HG03469 (cell line): Measurements from ENCODE around the gene EPN1.

Experiments
- ATAC-seq: cut with Tn5 transposase; IDR thresholded peaks from one replicate; pipeline ENCODE4 v1.9.1; 2021; ENCODE audit warnings: mild to moderate bottlenecking, moderate library complexity, moderate number of reproducible peaks; ENCODE audit not compliant: unreplicated experiment

Gene EPN1

GRCh38 chr19:55660404-55660803 lies 14.6 kb upstream of the EPN1 start:
- no peak for ATAC-seq

DNA sequence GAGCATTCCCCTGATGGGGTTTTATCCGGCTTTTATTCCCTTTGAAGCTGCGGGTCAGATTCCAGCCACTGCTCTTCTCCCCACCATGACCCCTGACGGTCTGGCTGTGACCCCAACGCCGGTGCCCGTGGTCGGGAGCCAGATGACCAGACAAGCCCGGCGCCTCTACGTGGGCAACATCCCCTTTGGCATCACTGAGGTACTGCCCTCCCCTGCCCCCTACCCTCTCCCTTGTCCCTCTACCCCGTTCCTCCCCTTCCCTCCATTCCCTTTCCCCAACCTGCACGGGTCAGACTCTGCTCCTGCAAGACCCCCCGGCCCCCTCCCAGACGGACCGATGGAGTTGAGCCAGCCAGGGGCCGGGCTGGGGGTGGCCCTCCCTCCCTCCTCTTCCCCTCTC lies 14.0 kb upstream of the EPN1 start:
- ATAC-seq: no peak

- no peak for ATAC-seq
Observed at GRCh38 chr19:55661826-55662225, 13.2 kb upstream of the EPN1 start.

DNA sequence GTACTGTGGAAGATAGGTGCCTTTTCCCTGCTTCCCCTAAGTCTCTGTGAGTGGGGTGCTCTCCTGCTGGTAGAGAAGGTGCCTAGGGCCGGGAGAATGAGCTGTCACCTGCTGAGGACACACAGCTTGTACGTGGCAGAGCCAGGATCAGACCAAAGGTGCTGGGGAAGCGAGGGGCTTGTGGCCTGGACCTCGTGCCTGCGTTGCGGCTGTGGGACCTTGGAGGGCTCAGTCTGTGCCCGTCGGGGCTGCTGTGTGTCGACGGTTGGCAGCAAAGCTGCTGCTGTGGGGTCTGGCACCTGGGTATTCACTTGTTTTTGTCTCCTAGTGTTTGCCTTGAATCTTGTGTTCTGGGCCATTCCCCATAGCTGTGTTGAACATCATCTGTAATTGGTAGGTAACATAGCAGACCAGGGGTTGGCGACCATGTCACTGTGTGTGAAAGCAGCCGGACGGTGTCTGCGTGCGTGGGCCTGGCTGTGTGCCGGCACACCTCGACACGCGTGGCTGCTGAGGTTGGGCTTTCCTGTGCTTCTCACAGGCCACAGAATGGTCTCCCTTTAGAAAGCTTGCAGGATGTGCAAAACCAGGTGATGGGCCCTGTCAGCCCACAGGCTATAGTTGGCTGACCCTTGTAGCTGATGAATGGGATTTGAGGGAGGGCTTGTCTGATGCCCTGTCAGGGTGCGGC lies 11.0 kb upstream of the EPN1 start:
- no peak for ATAC-seq

- ATAC-seq: no peak
Observed at GRCh38 chr19:55666343-55667005, 8.6 kb upstream of the EPN1 start.

DNA sequence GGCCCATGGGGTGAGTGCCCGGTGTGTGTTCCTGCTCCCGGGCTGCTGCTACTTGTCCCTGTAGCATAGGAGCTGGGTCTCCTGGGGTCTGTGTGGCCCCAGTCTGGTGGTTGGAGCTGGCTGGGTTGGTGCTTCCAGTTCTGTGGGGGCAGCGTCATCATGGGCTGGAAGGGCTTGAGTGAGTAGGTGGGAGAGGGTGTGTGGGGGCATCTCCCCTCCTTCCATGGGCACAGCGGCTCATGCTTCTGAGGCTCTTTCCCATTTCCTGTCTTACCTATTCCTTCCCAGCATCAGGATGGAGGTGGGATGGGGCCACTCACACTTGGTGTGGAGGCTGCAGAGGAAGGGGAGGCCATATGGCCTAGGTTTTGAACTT lies 8.0 kb upstream of the EPN1 start:
- ATAC-seq: no peak

DNA sequence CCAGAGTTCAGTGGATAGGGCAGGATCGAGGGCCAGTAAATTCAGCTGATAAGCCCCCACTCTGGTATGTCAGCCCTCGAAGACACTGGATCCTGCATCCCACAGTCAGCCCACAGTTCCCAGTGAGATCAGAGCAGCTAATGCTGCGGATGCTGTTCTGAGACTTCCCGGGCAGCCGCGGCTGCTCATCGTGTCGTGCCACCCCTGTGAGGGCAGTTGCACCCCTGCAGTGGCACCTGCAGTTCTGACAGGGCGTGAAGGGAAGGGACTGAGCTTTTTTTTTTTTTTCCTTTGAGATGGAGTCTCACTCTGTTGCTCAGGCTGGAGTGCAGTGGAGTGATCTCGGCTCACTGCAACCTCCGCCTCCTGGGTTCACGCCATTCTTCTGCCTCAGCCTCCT lies 7.5 kb upstream of the EPN1 start:
- no peak for ATAC-seq

GRCh38 chr19:55667958-55668357 lies 7.1 kb upstream of the EPN1 start:
- no peak for ATAC-seq

- ATAC-seq: no peak
Observed at GRCh38 chr19:55668603-55669348, 6.2 kb upstream of the EPN1 start.

DNA sequence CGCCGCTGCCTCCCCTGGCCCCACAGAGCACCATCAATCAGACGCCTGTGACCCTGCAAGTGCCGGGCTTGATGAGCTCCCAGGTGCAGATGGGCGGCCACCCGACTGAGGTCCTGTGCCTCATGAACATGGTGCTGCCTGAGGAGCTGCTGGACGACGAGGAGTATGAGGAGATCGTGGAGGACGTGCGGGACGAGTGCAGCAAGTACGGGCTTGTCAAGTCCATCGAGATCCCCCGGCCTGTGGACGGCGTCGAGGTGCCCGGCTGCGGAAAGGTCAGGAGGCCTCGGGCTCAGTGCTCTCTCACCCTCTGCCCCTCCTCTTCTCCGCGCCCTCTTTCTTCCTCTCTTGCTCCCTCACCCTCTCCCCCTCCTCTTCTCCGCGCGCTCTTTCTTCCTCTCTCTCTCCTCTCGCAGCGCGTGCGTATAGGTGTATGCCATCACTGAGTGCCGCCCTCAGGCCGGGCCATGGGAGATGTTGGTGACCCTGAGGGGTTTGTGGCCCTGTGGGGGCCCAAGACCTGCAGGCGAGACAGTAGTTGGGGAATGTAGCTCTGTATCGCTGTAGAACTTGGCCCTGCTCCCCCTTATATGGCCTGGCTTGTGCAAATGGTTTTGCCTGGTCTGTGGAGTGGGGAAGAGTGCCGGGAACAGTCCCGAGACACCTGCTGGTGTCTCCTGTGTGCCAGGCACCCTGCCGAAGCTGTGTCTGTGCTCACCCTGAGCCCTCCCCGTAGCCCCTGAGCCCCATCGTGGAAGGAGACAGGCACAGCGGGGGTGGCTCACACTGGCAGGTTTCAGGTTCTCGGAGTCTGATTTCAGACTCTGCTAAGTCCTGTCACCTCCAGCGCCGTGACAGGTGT lies 5.4 kb upstream of the EPN1 start:
- no peak for ATAC-seq

GRCh38 chr19:55670280-55671053 lies 4.6 kb upstream of the EPN1 start:
- no peak for ATAC-seq

GRCh38 chr19:55671054-55671378 lies 4.0 kb upstream of the EPN1 start:
- no peak for ATAC-seq

DNA sequence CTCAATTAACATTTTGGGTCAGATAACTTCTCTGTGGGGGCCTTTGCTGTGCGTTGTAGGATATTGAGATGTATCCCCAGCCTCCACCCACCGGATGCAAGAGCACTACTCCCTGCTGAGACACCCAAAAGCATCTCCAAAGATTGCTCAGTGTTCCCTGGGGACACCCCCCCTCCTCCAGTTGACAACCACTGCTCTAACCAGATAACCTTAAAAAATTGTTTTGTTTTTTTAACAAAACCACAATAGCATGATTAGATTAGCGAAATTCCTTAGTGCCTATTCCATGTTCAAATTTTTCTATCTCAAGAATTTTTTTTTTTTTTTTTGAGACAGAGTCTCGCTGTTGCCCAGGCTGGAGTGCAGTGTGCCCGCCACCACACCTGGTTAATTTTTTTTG lies 2.6 kb upstream of the EPN1 start:
- no peak for ATAC-seq

DNA sequence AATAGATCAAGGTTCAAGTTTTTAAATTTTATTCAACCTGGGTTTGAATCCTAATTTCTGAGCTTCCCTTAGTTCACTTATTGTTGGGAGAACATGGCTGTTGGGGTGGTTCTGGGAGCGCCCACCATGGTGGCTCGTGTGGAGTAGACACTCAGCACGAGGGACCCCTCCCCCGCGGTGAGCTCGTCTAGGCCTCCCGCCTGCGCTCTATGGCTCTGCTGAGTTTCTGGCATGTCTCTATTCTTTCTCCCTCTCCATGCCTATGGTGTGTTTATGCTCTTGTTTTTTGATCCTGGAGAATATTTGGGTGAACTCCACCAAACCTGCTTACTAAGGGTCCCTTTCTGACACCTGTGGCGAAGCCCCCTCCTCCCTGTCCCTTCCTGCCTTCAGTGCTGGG lies 1.6 kb upstream of the EPN1 start:
- ATAC-seq: no peak

DNA sequence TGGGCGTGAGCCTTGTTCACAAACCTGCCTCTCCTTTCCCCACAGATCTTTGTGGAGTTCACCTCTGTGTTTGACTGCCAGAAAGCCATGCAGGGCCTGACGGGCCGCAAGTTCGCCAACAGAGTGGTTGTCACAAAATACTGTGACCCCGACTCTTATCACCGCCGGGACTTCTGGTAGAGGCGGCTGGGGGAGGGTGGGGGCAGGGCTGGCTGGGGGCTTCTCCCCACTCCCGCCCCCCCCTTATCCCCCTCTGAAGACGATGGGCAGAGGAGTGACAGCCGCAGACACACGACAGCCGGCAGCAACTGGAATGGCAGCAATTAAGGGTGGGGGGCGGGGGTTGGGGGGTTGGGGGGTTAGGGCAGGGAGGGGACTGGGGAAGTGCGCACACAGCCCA lies 1.1 kb upstream of the EPN1 start:
- no peak for ATAC-seq

GRCh38 chr19:55674459-55674840 lies 576 bp upstream of the EPN1 start:
- ATAC-seq: no peak

DNA sequence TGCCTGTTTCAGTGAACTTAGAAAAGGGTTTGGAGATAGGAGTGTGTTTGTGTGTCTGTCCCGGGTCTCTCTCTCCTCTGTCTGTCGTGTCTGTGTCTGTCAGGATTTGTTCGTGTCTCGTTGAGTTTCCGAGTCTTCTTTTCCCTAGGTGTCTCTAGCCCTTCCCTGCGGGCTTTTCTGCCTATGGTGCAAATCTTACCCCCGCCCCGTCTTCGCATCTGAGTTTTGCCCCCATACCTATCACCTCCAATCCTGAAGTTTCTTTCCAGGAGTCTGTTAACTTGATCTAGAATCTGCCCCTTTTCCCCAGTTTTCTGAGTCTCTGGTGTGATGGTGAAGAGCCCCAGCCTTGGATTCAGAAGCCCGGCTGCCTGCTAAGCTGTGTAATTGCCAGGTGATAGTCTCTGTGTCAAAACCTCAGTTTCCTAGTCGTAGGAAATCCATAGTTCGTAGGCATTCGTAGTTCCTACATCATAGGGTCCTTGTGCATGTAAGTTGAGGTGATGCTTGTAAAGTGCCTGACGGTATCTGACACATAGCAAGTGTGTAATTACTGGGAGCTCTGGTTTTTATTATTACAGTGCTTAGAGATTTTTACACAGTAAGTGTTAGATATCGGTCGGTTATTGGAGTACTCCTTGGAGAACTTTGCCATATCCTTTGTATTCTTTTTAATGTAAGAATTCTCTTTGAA lies 782 bp downstream of the EPN1 start:
- ATAC-seq: no peak

GRCh38 chr19:55676383-55676782 lies 1.4 kb downstream of the EPN1 start:
- no peak for ATAC-seq

DNA sequence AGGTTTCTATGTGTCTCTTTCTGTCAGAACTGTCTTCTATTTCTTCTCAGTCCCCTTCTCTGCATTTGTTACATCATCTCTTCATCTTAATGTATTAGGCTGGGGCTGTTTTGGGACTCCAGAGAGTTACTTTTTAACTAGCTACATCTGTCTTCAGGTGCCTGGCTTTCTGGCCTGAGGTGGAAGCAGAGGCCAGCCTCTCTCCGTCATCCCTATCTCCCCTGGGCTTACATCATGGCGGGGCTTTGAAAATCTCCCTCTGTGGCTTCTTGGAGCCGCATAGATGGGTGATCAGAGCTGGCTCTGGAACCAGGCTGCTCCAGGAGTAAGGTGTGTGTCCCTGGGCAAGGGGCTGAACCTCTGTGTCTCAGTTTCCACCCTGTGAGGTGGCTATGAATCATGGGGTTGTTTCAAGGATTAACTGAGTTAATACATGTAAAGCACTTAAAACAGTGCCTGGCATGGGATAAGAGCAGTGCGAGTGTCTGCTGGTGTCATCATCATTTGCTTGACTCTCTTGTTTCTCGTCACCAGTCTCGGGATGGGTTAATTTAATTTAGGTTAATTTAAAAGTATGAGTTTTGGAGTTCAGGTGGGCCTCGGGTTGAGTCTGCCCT lies 2.0 kb downstream of the EPN1 start:
- ATAC-seq: no peak

GRCh38 chr19:55677572-55678028 lies 2.6 kb downstream of the EPN1 start:
- no peak for ATAC-seq
